ENCODE results near the gene MAPK8. TPM values are rescaled to one million over a fixed set of nuclear protein-coding genes. Genes with fewer than 3 reads are reported as not detected.
"Not testable (repeated sequence)": the region's sequence is repeated elsewhere in the genome, so short reads cannot be mapped to it uniquely, and the experiment has no call there.

MAPK8 gene
- total RNA-seq, 1 experiment from 2014 or later = 83.3 TPM

- peaks cover 10% of the 10 kb centered on the region for H3K36me3 Mint-ChIP-seq (ENCODE audit: insufficient read depth, unreplicated experiment)
- BruUV-seq (replicated peaks) = no TSS peak
- Histone ChIP-seq H3K9me3 (peaks cover 5% of the 10 kb centered on the region; the same call in 1 of the 2 replicates), H3K4me3 (ENCODE audit: low read depth, low read length) (no peak overlapping the region), H3K4me1 (peaks cover 34% of the 10 kb centered on the region), H3K27me3 (replicated peaks; ENCODE audit: control insufficient read depth, insufficient read depth, low read length) (no peaks in the 10 kb centered on the region), H3K36me3 (ENCODE audit: control insufficient read depth, insufficient read depth, low read length) (no peaks in the 10 kb centered on the region)
- peaks cover 28% of the 10 kb centered on the region for H3K4me1 Mint-ChIP-seq (ENCODE audit: low read depth, unreplicated experiment)
- ChIA-PET CTCF (interaction anchor here (0.7 to 1.8 kb wide), 5 partner anchors 27 to 239 kb away, joined by 3 to 8 read pairs (median 6); no protein-coding TSS in a partner anchor), POLR2A (no interaction called here)
- no peak overlapping the region for H3K4me3 Mint-ChIP-seq (ENCODE audit: unreplicated experiment)
- no peaks in the 10 kb centered on the region for H3K27me3 Mint-ChIP-seq (ENCODE audit: insufficient read depth, unreplicated experiment)
- intact Hi-C loops (cut with micrococcal nuclease; ENCODE audit: unreplicated experiment) = loop anchor here (1.0 to 2.0 kb wide), 4 partner anchors 22 to 88 kb away; no protein-coding TSS in a partner anchor
- peak overlapping the region; percentile 29 for H3K27ac Mint-ChIP-seq (ENCODE audit: unreplicated experiment)
- no peak for DNase-seq
- no peak for TF ChIP-seq CTCF (IDR thresholded peaks at IDR 0.05; ENCODE audit: insufficient read depth in 1 of 2, low read depth in 1 of 2, low read length in 1 of 2, severe bottlenecking in 1 of 2, unreplicated experiment in 1 of 2)
- peaks cover 9% of the 10 kb centered on the region for H3K9me3 Mint-ChIP-seq (ENCODE audit: unreplicated experiment)
Observed at GRCh38 chr10:48417374-48417773, 110.9 kb downstream of the MAPK8 start.

- no peak overlapping the region for H3K4me3 ChIP-seq (ENCODE audit: low read depth, low read length)
- H3K36me3 Mint-ChIP-seq (ENCODE audit: insufficient read depth, unreplicated experiment) = peaks cover 2% of the 10 kb centered on the region
- H3K27me3 ChIP-seq (replicated peaks; ENCODE audit: control insufficient read depth, insufficient read depth, low read length) = no peaks in the 10 kb centered on the region
- intact Hi-C loops (cut with micrococcal nuclease; ENCODE audit: unreplicated experiment) = no loop called here
- H3K27me3 Mint-ChIP-seq (ENCODE audit: insufficient read depth, unreplicated experiment) = no peaks in the 10 kb centered on the region
- H3K27ac Mint-ChIP-seq (ENCODE audit: unreplicated experiment) = peak overlapping the region; percentile 7
- no TSS peak for BruUV-seq (replicated peaks)
- CTCF ChIA-PET = interaction anchor here (0.7 to 1.8 kb wide), 4 partner anchors 26 to 88 kb away, joined by 3 to 6 read pairs (median 4); no protein-coding TSS in a partner anchor
- H3K4me3 Mint-ChIP-seq (ENCODE audit: unreplicated experiment) = no peak overlapping the region
- peaks cover 28% of the 10 kb centered on the region for H3K4me1 Mint-ChIP-seq (ENCODE audit: low read depth, unreplicated experiment)
- H3K36me3 ChIP-seq (ENCODE audit: control insufficient read depth, insufficient read depth, low read length) = no peaks in the 10 kb centered on the region
- no peak for DNase-seq
- no peaks in the 10 kb centered on the region for H3K9me3 Mint-ChIP-seq (ENCODE audit: unreplicated experiment)
- POLR2A ChIA-PET = no interaction called here
- peaks cover 34% of the 10 kb centered on the region for H3K4me1 ChIP-seq
- no peak for TF ChIP-seq CTCF (IDR thresholded peaks at IDR 0.05; ENCODE audit: insufficient read depth in 1 of 2, low read depth in 1 of 2, low read length in 1 of 2, severe bottlenecking in 1 of 2, unreplicated experiment in 1 of 2)
- no peaks in the 10 kb centered on the region for H3K9me3 ChIP-seq
Observed at GRCh38 chr10:48418189-48418788, 111.8 kb downstream of the MAPK8 start.

GRCh38 chr10:48419714-48420113, 113.2 kb downstream of the MAPK8 start:
- H3K36me3 Mint-ChIP-seq (ENCODE audit: insufficient read depth, unreplicated experiment) = no peaks in the 10 kb centered on the region
- no peaks in the 10 kb centered on the region for H3K9me3 Mint-ChIP-seq (ENCODE audit: unreplicated experiment)
- Histone ChIP-seq H3K27me3 (replicated peaks; ENCODE audit: control insufficient read depth, insufficient read depth, low read length) (no peaks in the 10 kb centered on the region), H3K4me1 (peaks cover 34% of the 10 kb centered on the region), H3K36me3 (ENCODE audit: control insufficient read depth, insufficient read depth, low read length) (no peaks in the 10 kb centered on the region), H3K4me3 (ENCODE audit: low read depth, low read length) (no peak overlapping the region), H3K9me3 (no peaks in the 10 kb centered on the region)
- intact Hi-C loops (cut with micrococcal nuclease; ENCODE audit: unreplicated experiment) = no loop called here
- no peak for TF ChIP-seq CTCF (IDR thresholded peaks at IDR 0.05; ENCODE audit: insufficient read depth in 1 of 2, low read depth in 1 of 2, low read length in 1 of 2, severe bottlenecking in 1 of 2, unreplicated experiment in 1 of 2)
- H3K27ac Mint-ChIP-seq (ENCODE audit: unreplicated experiment) = no peak overlapping the region
- peaks cover 31% of the 10 kb centered on the region for H3K4me1 Mint-ChIP-seq (ENCODE audit: low read depth, unreplicated experiment)
- no TSS peak for BruUV-seq (replicated peaks)
- no peaks in the 10 kb centered on the region for H3K27me3 Mint-ChIP-seq (ENCODE audit: insufficient read depth, unreplicated experiment)
- CTCF ChIA-PET = interaction anchor here (1.3 kb wide), 1 partner anchor 50 kb away, joined by 4 read pairs; no protein-coding TSS in a partner anchor
- no peak for DNase-seq
- POLR2A ChIA-PET = no interaction called here
- no peak overlapping the region for H3K4me3 Mint-ChIP-seq (ENCODE audit: unreplicated experiment)

GRCh38 chr10:48421862-48422261, 115.4 kb downstream of the MAPK8 start:
- peaks cover 15% of the 10 kb centered on the region for H3K4me1 Mint-ChIP-seq (ENCODE audit: low read depth, unreplicated experiment)
- peaks cover 17% of the 10 kb centered on the region for H3K4me1 ChIP-seq
- H3K27me3 Mint-ChIP-seq (ENCODE audit: insufficient read depth, unreplicated experiment); H3K4me3 ChIP-seq (ENCODE audit: low read depth, low read length); H3K4me3 Mint-ChIP-seq (ENCODE audit: unreplicated experiment); DNase-seq; POLR2A ChIA-PET; H3K36me3 ChIP-seq (ENCODE audit: control insufficient read depth, insufficient read depth, low read length); H3K27ac Mint-ChIP-seq (ENCODE audit: unreplicated experiment); BruUV-seq (replicated peaks); H3K9me3 Mint-ChIP-seq (ENCODE audit: unreplicated experiment); intact Hi-C loops (cut with micrococcal nuclease; ENCODE audit: unreplicated experiment); H3K36me3 Mint-ChIP-seq (ENCODE audit: insufficient read depth, unreplicated experiment); H3K27me3 ChIP-seq (replicated peaks; ENCODE audit: control insufficient read depth, insufficient read depth, low read length); CTCF ChIA-PET; H3K9me3 ChIP-seq: not testable (repeated sequence)
